DND-41 (cell line): Measurements from ENCODE around the gene LILRA1.
"Not testable (repeated sequence)": the region's sequence is repeated elsewhere in the genome, so short reads cannot be mapped to it uniquely, and the experiment has no call there.

Source experiments
- EZH2 ChIP-seq: IDR thresholded peaks from 3 replicates; pipeline ENCODE4 v1.6.1; 2012; ENCODE audit warnings: borderline replicate concordance, low read depth, mild to moderate bottlenecking, moderate library complexity, low read length, inconsistent platforms; ENCODE audit not compliant: severe bottlenecking
- TF ChIP-seq, protein P1 (sequence below): IDR thresholded peaks from 2 replicates; pipeline ENCODE4 v1.5.1; 2012; ENCODE audit warnings: borderline replicate concordance, low read length, moderate library complexity, mild to moderate bottlenecking; ENCODE audit not compliant: poor library complexity, severe bottlenecking; ENCODE audit errors: extremely low read depth

DNA sequence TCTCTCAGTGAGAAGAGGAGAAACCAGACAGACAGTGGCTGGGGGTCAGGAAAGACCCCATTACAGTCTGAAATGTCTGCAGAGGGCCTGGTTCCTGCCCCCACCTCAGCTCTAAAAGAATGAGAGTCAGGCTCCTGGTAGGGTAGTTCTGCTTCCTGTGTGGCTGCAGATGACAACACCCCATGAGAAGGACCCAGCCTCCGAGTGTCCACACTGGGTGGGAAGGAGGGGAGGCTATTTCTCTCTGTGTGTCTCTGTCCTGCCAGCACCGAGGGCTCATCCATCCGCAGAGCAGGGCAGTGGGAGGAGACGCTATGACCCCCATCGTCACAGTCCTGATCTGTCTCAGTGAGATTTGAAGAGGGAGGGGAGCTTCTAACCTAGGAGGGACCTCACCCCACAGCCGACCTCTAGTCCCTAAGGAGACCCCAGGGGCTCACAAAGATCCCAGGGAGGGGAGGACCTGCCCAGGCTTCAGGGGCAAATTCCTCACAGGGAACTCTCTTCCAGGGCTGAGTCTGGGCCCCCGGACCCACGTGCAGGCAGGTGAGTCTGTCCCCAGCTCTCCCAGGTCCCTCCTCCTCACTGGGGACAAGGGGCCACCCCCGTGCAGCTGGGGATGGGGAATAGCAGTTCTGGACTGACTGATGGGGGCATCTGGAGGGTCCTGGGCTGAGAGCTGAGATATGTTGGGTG lies 647 bp downstream of the LILRA1 start:
- TF ChIP-seq, protein P1, sequence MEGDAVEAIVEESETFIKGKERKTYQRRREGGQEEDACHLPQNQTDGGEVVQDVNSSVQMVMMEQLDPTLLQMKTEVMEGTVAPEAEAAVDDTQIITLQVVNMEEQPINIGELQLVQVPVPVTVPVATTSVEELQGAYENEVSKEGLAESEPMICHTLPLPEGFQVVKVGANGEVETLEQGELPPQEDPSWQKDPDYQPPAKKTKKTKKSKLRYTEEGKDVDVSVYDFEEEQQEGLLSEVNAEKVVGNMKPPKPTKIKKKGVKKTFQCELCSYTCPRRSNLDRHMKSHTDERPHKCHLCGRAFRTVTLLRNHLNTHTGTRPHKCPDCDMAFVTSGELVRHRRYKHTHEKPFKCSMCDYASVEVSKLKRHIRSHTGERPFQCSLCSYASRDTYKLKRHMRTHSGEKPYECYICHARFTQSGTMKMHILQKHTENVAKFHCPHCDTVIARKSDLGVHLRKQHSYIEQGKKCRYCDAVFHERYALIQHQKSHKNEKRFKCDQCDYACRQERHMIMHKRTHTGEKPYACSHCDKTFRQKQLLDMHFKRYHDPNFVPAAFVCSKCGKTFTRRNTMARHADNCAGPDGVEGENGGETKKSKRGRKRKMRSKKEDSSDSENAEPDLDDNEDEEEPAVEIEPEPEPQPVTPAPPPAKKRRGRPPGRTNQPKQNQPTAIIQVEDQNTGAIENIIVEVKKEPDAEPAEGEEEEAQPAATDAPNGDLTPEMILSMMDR = not testable (repeated sequence)
- not testable (repeated sequence) for TF ChIP-seq EZH2
